ENCODE data around the gene CATSPERZ. TPM values are rescaled to one million over a fixed set of nuclear protein-coding genes. Genes with fewer than 3 reads are reported as not detected.

CATSPERZ gene
- total RNA-seq, 2 experiments from 2014 or later = 0.39 TPM; not detected in 1

DNA sequence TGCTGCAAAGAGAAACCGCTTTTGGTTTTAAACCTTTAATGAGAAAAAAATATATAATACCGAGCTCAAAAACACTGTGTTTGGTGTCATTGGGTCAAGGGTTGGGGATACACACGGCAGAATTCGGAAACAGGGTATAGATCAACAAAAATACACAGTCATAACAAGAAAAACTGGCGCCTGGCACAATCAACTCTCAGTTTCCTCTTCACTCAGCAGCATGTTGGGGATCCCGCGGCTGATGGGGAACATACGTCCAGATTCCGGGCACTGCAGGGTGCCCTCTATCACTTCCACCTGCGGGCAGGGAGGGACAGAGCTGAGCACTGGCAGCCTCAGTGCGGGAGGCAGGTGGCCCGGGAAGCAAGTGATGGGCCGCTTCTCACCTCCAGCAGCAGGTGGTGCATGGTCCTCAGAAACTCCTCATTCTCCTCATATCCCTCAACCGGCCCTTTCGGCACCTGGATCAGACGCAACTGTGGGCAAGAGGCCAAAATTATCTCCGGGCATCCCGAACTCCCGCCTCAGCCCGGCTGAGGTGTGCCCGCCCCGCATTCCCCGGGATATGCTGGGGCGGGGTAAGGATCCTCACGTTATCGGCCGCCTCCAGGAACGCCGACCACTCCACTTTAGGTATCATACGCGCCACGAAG, 16.6 kb downstream of the CATSPERZ start:
- peaks cover 31% of the 10 kb centered on the region for H3K4me1 Mint-ChIP-seq
- DNase-seq = peak; percentile 55
- no peaks in the 10 kb centered on the region for H3K27me3 Mint-ChIP-seq
- intact Hi-C loops (cut with DNase I, micrococcal nuclease) = loop anchor here (1.0 to 5.0 kb wide), 11 partner anchors 11 to 1589 kb away; partner anchors contain the start of genes ESRRA (in 2 of the 2), BAD (in 1 of the 2), CCDC88B (in 1 of the 2) and FKBP2 (in 1 of the 2)
- ATAC-seq = peak; percentile 3
- H3K4me3 Mint-ChIP-seq = peak overlapping the region; percentile 97
- H3K9me3 Mint-ChIP-seq (ENCODE audit: low read depth) = no peaks in the 10 kb centered on the region
- ChIA-PET CTCF (interaction anchor here (0.6 to 3.3 kb wide), 11 partner anchors 13 to 1633 kb away, joined by 3 to 36 read pairs (median 5); partner anchors contain the start of genes CATSPERZ, ESRRA, FKBP2 and NUDT22), POLR2A (interaction anchor here (0.6 to 1.7 kb wide), 11 partner anchors 15 to 1603 kb away, joined by 3 to 18 read pairs (median 5); partner anchors contain the start of genes FERMT3, SF1 and STIP1)
- peak overlapping the region; percentile 99 for H3K27ac Mint-ChIP-seq
- H3K36me3 Mint-ChIP-seq (ENCODE audit: low read depth) = peaks cover 33% of the 10 kb centered on the region

- intact Hi-C loops (cut with DNase I, micrococcal nuclease) = loop anchor here (1.0 to 5.0 kb wide), 11 partner anchors 12 to 1590 kb away; partner anchors contain the start of genes ESRRA (in 2 of the 2), BAD (in 1 of the 2), CCDC88B (in 1 of the 2) and FKBP2 (in 1 of the 2)
- peak within 1 kb of the TSS; percentile 97 for H3K4me3 Mint-ChIP-seq
- CTCF ChIA-PET = interaction anchor here (0.6 to 3.3 kb wide), 20 partner anchors 10 to 1634 kb away, joined by 3 to 36 read pairs (median 4); partner anchors contain the start of genes CATSPERZ, ESRRA, FERMT3 and FKBP2
- peaks cover 35% of the 10 kb centered on the region for H3K36me3 Mint-ChIP-seq (ENCODE audit: low read depth)
- H3K27me3 Mint-ChIP-seq = no peaks in the 10 kb centered on the region
- H3K9me3 Mint-ChIP-seq (ENCODE audit: low read depth) = no peaks in the 10 kb centered on the region
- peak; percentile 85 for ATAC-seq
- DNase-seq = peak; percentile 98
- peak within 1 kb of the TSS; percentile 99 for H3K27ac Mint-ChIP-seq
- H3K4me1 Mint-ChIP-seq = peaks cover 31% of the 10 kb centered on the region
- POLR2A ChIA-PET = interaction anchor here (0.6 to 1.7 kb wide), 19 partner anchors 13 to 1652 kb away, joined by 3 to 18 read pairs (median 5); partner anchors contain the start of genes C11orf98, CSKMT, ESRRA and FERMT3
Observed at GRCh38 chr11:64317325-64317960, 17.3 kb downstream of the CATSPERZ start, which contains the start of gene TRMT112. TRMT112 (minus strand) TSS chr11:64317559; CDS start chr11:64317526, 33 bp downstream.

DNA sequence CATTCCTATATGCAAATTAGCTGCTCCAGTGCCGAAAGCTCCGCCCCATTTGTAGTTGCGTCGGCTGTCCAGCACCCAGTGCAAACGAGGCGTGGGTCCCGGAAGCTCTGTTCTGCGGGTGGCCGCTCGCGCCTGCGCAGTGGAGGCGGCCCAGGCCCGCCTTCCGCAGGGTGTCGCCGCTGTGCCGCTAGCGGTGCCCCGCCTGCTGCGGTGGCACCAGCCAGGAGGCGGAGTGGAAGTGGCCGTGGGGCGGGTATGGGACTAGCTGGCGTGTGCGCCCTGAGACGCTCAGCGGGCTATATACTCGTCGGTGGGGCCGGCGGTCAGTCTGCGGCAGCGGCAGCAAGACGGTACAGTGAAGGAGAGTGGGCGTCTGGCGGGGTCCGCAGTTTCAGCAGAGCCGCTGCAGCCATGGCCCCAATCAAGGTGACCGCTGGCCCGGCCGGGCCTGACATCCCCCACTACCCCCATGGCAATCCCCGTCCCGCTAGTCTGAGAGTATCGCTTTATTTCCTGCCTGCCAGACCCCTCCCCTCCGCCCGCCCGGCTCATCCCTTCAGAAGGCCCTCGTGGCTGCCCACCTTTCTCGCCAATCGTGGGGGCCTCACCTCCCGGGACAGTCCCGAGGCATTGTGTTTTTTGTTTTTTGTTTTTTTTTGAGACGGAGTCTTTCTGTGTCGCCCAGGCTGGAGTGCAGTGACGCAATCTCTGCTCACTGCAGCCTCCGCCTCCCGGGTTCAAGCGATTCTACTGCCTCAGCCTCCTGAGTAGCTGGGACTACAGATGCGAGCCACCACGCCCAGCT, 18.0 kb downstream of the CATSPERZ start, which contains the start of gene PRDX5:
PRDX5 (plus strand) TSS at position 161 of the 805 bp plus-strand sequence; CDS start at position 256, 95 bp downstream.
- DNase-seq = peak; percentile 97
- H3K27me3 Mint-ChIP-seq = no peaks in the 10 kb centered on the region
- peak; percentile 84 for ATAC-seq
- peaks cover 26% of the 10 kb centered on the region for H3K4me1 Mint-ChIP-seq
- no peaks in the 10 kb centered on the region for H3K9me3 Mint-ChIP-seq (ENCODE audit: low read depth)
- peak within 1 kb of the TSS; percentile 99 for H3K27ac Mint-ChIP-seq
- ChIA-PET POLR2A (interaction anchor here (0.6 to 1.7 kb wide), 19 partner anchors 13 to 1653 kb away, joined by 3 to 18 read pairs (median 5); partner anchors contain the start of genes C11orf98, CSKMT, ESRRA and FERMT3), CTCF (interaction anchor here (0.6 to 3.3 kb wide), 20 partner anchors 10 to 133 kb away, joined by 3 to 36 read pairs (median 4); partner anchors contain the start of genes CATSPERZ, ESRRA, FERMT3 and FKBP2)
- H3K4me3 Mint-ChIP-seq = peak within 1 kb of the TSS; percentile 97
- intact Hi-C loops (cut with DNase I, micrococcal nuclease) = loop anchor here (1.0 to 5.0 kb wide), 16 partner anchors 13 to 1591 kb away; partner anchors contain the start of genes CCDC88B (in 2 of the 2), ESRRA (in 2 of the 2), RPS6KA4 (in 2 of the 2) and BAD (in 1 of the 2)
- H3K36me3 Mint-ChIP-seq (ENCODE audit: low read depth) = peaks cover 35% of the 10 kb centered on the region

DNA sequence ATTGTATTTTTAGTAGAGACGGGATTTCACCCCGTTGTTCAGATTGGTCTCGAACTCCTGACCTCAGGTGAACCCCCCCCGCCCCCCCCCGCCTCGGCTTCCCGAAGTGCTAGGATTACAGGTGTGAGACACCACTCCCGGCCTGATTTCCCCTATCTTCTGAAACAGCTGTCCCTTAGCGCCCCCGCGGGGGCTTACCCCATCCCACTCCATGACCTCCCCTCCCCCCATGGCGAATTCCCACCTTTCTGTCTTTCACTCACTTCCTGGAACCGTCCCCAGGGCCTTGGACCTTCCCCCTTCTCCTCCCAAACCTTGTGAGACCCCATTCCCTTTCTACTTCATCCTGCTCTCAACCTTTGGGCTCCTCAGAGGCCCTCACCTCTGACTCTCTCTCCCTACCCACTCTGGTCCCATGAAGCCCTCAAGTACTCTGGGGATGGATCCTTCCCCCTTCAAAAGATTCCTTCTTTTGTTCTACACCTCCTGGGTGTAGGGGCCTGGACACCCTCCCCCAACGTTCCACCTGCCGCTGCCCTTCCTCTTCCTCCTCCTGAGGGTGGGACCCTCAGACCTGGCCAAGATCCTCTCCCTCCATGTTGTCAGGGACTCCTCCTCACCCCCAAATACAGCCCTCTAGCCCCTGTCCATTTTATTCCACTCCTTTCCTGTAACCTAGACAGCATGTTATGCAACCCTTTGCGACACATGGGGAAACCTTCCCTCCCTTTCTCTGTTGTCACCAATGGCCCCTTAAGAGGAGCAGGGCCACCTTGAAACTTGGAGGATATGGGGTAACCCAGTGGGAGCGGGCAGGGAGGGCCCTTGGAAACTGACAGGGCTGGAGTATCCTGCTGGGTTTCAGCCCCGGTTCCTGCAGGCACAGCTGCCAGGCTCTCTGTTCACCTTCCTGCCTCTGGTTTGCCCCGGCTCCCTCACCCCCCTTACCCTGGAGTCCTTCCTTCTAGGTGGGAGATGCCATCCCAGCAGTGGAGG, 18.9 kb downstream of the CATSPERZ start:
- Mint-ChIP-seq H3K27me3 (no peaks in the 10 kb centered on the region), H3K27ac (peak overlapping the region; percentile 99), H3K4me3 (peak overlapping the region; percentile 97), H3K9me3 (ENCODE audit: low read depth) (no peaks in the 10 kb centered on the region), H3K36me3 (ENCODE audit: low read depth) (peaks cover 35% of the 10 kb centered on the region), H3K4me1 (peaks cover 26% of the 10 kb centered on the region)
- POLR2A ChIA-PET = interaction anchor here (1.2 kb wide), 1 partner anchor 36 kb away, joined by 3 read pairs; no protein-coding TSS in a partner anchor
- ATAC-seq = no peak
- intact Hi-C loops (cut with DNase I, micrococcal nuclease) = loop anchor here (1.0 to 5.0 kb wide), 9 partner anchors 12 to 1592 kb away; partner anchors contain the start of genes RPS6KA4 (in 2 of the 2), CCDC88B (in 1 of the 2), HNRNPUL2 (in 1 of the 2) and MARK2 (in 1 of the 2)
- CTCF ChIA-PET = interaction anchor here (0.8 to 3.3 kb wide), 3 partner anchors 13 to 113 kb away, joined by 3 to 33 read pairs (median 10); partner anchors contain the start of gene FERMT3
- no peak for DNase-seq

DNA sequence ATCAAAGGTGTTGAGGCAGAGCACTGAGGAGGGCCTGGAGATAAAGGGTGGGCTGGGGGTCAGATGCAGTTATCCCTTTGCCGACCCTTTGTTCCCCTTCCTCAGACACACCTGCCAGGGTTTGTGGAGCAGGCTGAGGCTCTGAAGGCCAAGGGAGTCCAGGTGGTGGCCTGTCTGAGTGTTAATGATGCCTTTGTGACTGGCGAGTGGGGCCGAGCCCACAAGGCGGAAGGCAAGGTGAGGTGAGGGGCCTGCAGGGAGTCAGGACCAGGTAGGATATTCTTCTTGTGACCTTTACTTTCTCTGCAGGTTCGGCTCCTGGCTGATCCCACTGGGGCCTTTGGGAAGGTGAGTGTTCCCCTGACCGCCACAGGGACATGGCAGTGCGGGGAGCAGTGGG, 20.4 kb downstream of the CATSPERZ start:
- intact Hi-C loops (cut with DNase I, micrococcal nuclease) = no loop called here
- CTCF ChIA-PET = no interaction called here
- Mint-ChIP-seq H3K9me3 (ENCODE audit: low read depth) (no peaks in the 10 kb centered on the region), H3K4me3 (no peak overlapping the region), H3K27ac (no peak overlapping the region), H3K27me3 (no peaks in the 10 kb centered on the region), H3K4me1 (peaks cover 24% of the 10 kb centered on the region), H3K36me3 (ENCODE audit: low read depth) (peaks cover 29% of the 10 kb centered on the region)
- DNase-seq = no peak
- POLR2A ChIA-PET = no interaction called here
- no peak for ATAC-seq

- Mint-ChIP-seq H3K4me3 (no peak overlapping the region), H3K27me3 (no peaks in the 10 kb centered on the region), H3K36me3 (ENCODE audit: low read depth) (peaks cover 29% of the 10 kb centered on the region), H3K27ac (no peak overlapping the region), H3K9me3 (ENCODE audit: low read depth) (no peaks in the 10 kb centered on the region), H3K4me1 (peaks cover 24% of the 10 kb centered on the region)
- ATAC-seq (no peak), DNase-seq (no peak)
- CTCF ChIA-PET = no interaction called here
- POLR2A ChIA-PET = no interaction called here
- intact Hi-C loops (cut with DNase I, micrococcal nuclease) = no loop called here
Observed at GRCh38 chr11:64321026-64321425, 20.9 kb downstream of the CATSPERZ start.

GRCh38 chr11:64321533-64321932, 21.4 kb downstream of the CATSPERZ start:
- no peak for DNase-seq
- ChIA-PET POLR2A (no interaction called here), CTCF (no interaction called here)
- intact Hi-C loops (cut with DNase I, micrococcal nuclease) = no loop called here
- Mint-ChIP-seq H3K4me1 (peaks cover 19% of the 10 kb centered on the region), H3K4me3 (no peak overlapping the region), H3K27me3 (no peaks in the 10 kb centered on the region), H3K27ac (no peak overlapping the region), H3K36me3 (ENCODE audit: low read depth) (peaks cover 23% of the 10 kb centered on the region), H3K9me3 (ENCODE audit: low read depth) (no peaks in the 10 kb centered on the region)
- ATAC-seq = no peak

- H3K36me3 Mint-ChIP-seq (ENCODE audit: low read depth) = peaks cover 13% of the 10 kb centered on the region
- DNase-seq (no peak), ATAC-seq (no peak)
- intact Hi-C loops (cut with DNase I, micrococcal nuclease) = no loop called here
- H3K9me3 Mint-ChIP-seq (ENCODE audit: low read depth) = no peaks in the 10 kb centered on the region
- H3K27ac Mint-ChIP-seq = no peak overlapping the region
- H3K4me3 Mint-ChIP-seq = no peak overlapping the region
- peaks cover 15% of the 10 kb centered on the region for H3K4me1 Mint-ChIP-seq
- H3K27me3 Mint-ChIP-seq = no peaks in the 10 kb centered on the region
- CTCF ChIA-PET = interaction anchor here (0.5 to 2.7 kb wide), 2 partner anchors 21 to 84 kb away, joined by 3 to 9 read pairs; no protein-coding TSS in a partner anchor
- POLR2A ChIA-PET = no interaction called here
Observed at GRCh38 chr11:64322925-64323260, 22.7 kb downstream of the CATSPERZ start.

DNA sequence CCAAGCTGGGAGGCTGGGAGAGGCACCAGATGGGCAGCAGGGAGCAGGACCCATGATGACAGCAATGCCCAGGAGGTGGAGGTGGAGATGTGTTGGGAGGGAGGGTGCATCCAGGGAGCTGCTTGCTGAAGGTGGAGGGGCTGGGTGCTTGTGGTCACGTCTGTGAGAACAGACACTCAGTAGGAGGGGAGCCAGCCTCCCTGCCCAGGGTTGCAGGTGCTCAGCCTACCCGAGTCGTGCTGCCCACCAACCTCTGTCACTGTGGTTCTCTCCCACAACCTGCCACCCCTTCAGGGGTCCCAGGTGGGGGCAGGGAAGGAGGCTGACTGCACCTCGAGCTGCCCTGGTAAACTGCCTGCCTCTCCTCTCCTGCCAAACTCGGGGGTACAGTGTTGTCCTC, 23.2 kb downstream of the CATSPERZ start:
- intact Hi-C loops (cut with DNase I, micrococcal nuclease) = no loop called here
- DNase-seq = no peak
- POLR2A ChIA-PET = no interaction called here
- H3K27ac Mint-ChIP-seq = no peak overlapping the region
- peaks cover 13% of the 10 kb centered on the region for H3K36me3 Mint-ChIP-seq (ENCODE audit: low read depth)
- H3K9me3 Mint-ChIP-seq (ENCODE audit: low read depth) = no peaks in the 10 kb centered on the region
- no peak overlapping the region for H3K4me3 Mint-ChIP-seq
- CTCF ChIA-PET = interaction anchor here (2.7 kb wide), 1 partner anchor 22 kb away, joined by 9 read pairs; no protein-coding TSS in a partner anchor
- no peak for ATAC-seq
- no peaks in the 10 kb centered on the region for H3K27me3 Mint-ChIP-seq
- peaks cover 15% of the 10 kb centered on the region for H3K4me1 Mint-ChIP-seq
